ENCODE results near the gene PTTG2.
"Not testable (repeated sequence)": the region's sequence is repeated elsewhere in the genome, so short reads cannot be mapped to it uniquely, and the experiment has no call there.

The PTTG2 gene

DNA sequence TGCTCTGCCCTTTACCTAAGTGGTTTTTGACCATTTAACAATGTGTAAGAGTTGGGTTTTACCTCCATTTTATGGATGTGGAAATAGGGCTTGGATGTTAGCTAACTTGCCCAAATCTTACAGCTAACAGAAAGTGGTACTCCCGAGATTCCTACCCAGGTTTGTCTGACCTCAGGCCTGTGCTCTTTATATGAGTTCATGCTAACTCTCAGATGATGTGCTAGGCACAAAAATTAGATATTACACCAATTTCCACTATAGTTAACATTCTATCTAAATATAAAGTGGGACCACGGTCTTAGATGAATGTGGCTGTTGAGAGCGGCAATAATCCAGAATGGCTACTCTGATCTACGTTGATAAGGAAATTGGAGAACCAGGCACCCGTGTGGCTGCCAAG is at the start of gene PTTG2:
Gene PTTG2, plus strand, starts transcription at position 301 of the 400 bp plus-strand sequence. Its CDS starts 37 bp downstream, at position 338.
- DNase-seq: no peak

- DNase-seq: no peak
Measured at GRCh38 chr4:37914539-37914938, 45.7 kb upstream of the PTTG2 start.

DNA sequence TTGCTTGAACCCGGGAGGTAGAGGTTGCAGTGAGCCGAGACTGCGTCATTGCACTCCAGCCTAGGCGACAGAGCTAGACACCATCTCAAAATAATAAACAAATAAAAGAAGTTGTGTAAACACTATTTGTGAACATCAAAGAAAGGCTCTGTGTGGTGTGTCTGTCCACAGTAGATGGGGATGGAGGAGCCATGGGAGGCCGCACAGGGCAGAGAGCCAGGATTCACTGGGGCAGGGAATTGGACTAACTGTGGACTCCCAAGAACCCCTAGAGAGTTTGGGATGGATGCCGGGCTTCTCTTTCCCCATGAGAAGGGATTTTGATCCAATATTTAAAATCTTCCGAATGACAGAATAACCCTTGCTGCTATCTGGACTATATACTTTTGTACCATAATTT is 42.8 kb upstream of the PTTG2 start:
- DNase-seq: no peak

DNA sequence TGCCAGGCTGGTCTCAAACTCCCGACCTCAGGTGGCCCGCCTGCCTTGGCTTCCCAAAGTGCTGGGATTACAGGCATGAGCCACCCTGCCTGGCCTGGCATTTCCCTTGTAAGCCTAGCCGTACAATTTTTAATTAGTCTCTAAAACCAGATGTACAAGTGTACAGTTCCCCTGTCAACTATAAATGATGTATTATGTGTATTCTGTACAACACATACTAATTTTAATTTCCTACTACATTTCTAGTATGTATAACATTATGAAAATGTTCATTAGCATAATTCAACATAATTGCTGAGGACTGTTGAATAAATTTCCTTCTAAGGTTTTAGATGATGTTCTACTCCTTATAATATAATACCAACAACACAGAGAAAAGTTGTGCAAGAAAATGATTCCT is 41.5 kb upstream of the PTTG2 start:
- no peak for DNase-seq

GRCh38 chr4:37922328-37922727 is 37.9 kb upstream of the PTTG2 start:
- DNase-seq: no peak

DNA sequence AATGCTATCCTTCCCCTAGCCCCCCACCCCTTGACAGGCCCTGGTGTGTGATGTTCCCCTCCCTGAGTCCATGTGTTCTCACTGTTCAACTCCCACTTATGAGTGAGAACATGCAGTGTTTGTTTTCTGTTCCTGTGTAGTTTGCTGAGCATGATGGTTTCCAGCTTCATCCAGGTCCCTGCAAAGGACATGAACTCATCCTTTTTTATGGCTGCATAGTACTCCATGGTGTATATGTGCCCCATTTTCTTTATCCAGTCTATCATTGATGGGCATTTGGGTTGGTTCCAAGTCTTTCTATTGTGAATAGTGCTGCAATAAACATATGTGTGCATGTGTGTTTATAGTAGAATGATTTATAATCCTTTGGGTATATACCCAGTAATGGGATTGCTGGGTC is 37.1 kb upstream of the PTTG2 start:
- not testable (repeated sequence) for DNase-seq

- DNase-seq: no peak
Measured at GRCh38 chr4:37924946-37925345, 35.3 kb upstream of the PTTG2 start.

GRCh38 chr4:37927434-37927833 is 32.8 kb upstream of the PTTG2 start:
- DNase-seq: no peak

- no peak for DNase-seq
Measured at GRCh38 chr4:37928426-37929416, 31.5 kb upstream of the PTTG2 start.

- DNase-seq: no peak
Measured at GRCh38 chr4:37934096-37934495, 26.1 kb upstream of the PTTG2 start.

DNA sequence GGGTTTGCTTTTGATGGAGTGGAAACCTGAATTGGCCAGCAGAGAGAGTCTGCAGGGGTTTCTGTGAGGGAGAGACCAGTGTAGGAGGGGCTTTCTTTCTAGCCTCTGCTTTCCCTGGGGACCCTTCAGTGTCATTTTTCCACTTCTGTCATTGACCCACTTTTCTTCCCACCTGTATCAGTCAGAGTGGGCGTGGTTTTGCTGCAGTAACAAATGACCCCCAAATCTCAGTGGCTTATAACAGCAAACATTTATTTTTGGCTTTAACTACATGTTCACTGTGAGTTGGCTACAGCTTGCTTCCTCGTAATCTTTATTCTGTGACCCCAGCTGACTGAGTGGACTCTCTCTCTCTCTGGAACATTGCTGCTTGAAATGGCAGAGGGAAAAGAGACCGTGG is 25.6 kb upstream of the PTTG2 start:
- DNase-seq: no peak

GRCh38 chr4:37935026-37935425 is 25.2 kb upstream of the PTTG2 start:
- DNase-seq: no peak

DNA sequence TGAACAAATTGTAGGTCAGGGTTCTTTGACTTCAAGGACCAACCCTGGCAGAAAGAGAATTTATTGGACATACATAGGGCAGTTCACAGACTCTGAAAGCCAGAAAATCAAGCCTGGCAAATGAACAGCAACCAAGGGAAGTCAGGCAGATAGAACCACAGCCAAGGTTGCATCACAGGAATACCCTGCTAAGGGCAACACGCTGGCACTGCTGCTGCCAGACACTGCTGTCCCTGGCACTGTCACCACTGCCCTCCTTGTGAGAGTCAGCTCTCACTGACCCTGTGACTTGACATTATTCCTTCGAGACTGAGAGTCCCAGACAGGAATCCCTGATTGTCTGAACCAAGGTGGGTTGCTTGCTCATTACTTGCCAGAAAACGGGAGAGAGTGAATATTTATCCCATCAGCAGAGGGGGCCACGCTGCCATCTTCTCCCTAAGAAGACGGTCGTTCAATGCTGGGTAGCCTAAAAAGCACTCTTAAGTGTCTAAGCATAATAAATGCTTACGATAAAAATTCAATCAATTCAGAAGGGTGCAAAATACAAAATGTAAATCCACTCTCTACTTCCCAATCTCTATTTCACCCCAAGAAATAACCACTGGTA is 23.2 kb upstream of the PTTG2 start:
- no peak for DNase-seq

- DNase-seq: no peak
Measured at GRCh38 chr4:37938208-37938607, 22.0 kb upstream of the PTTG2 start.

GRCh38 chr4:37946503-37947179 is 13.6 kb upstream of the PTTG2 start:
- DNase-seq: no peak

DNA sequence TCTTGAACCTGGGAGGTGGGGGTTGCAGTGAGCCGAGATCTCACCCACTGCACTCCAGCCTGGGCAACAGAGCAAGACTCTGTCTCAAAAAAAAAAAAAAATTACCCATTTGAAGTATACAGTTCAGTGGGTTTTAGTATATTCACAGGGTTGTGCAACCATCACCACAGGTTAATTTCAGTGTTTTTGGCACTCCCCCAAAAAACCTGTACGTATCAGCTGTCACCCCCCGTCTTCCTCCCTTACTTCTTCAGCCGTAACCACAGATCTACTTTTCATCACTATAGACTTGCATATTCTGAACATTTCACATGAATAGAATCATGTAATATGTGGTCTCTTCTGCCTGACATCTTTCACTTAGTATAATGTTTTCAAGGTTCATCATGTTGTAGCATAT is 11.7 kb upstream of the PTTG2 start:
- DNase-seq: no peak

DNA sequence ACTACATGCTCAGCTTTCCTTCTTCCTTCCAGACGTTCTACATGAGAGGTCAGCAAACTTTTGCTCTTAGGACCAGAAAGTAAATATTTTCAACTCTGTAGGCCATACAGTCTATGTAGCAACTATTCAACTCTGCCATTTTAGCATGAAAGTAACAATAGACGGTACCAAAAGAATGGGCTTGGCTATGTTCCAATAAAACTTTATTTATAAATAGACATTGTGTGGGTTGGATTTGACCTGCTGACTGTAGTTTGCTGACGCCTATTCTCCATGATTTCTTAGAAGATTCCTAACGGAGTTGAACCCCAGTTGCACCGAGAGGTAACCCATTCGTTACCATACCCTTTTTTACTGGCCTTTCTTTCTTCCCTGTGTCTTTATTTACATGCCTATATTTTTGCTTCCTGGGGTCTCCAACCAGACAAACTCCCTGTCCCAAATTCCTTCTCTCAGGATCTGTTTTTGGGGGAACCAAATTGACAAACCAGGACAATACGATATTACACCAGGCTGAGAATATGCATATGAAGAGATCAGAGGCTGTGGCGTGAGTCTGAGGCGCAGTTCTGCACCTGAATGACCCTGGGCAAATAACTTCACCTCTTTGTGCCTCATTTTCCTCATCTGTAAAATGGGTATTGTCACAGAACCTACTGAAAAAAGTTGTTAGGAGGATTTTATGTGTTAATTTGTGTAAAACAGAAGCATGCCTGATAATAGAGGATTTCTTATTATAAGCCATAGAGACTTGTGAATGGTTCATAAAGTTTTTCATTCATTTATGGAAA is 10.4 kb upstream of the PTTG2 start:
- DNase-seq: no peak

DNA sequence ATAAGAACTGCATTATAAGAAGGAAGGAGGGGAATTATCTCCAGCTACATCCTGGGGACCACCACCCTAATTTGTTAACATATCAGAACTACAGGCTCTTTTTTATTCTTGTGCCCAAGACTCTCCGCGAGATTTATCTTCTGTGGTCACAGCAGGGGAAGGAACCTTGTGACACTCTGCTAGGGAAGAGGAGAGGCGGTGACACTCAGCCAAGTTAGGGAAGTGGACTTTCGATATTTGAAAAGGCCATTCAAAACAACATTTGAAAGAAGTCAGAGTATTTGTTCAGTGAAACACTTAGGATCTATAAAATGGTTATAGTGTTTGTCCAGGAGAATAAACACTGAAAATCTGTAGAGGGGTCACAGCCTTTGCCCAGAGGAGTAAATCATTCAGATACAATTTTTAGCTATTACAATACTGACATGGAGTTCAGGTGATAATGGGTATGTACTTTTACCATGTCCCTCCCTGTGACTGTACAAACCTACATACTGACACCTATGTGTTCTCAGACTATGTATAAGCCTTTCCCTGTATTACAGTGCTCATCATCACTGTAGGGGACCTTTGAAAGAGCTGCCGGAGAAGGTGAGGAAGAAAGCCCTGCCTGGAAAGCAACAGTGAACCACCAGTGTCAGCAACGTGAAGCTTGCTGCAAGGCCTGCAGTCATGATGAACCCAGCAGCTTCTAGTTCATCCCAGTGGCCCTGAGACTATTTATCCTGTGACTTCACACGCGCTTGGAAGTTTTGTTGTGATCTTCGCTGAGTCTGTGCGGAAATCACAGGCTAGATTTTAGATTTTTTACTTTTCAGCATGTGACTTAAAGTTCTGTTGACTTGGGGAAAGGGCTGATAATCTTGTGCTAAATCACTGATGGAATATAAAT is 8.5 kb upstream of the PTTG2 start:
- DNase-seq: no peak

DNA sequence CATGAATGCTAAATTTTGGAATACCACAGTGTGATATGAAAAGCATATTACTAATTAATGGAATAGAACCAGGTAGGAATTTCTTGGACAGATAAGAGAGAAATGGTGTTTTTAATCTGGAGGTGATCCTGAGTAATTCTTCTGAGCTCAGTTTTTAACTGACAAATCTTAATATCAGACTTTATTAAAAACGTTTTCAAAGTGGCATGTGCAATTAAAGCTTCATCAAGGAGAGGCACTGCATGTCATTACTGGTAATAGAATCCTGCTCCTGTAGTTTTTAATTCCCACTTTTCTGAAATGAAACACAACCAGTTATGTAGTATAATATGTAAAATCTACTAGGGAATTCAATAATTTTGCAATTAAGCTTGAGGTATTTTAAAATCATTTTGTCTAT is 7.0 kb upstream of the PTTG2 start:
- DNase-seq: no peak

DNA sequence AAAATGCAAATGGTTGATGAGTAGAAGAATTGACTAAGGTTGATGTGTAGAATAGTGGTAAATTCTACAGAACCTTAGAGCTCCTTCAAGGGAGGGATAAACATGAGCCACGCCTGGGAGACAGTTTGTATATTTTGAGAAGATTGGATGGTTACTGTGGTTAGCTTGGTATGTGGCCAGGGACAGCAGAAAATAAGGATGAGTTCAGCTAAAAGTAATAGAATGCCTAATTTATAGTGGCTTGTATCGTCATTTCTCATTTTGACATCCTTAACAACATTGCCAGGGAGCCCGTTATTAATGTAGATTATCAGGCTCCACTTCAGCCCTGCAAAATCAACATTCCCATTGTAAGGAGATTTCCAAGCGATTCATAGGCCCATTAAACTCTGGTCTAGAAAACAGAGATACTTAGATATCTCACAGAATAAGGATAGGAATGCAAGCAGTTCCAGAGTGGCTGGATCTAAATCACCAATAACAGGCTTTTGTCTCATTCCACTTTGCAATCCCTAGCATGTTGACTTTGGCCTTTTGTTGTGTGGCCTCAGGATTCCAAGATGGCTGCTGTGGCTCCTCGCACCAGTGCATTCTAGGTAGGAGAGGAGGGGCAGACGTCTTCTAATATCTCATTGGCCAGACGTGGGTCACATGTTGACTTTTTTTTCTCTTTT is 6.4 kb upstream of the PTTG2 start:
- DNase-seq: peak in 1 of 2 experiments; percentile 7

- DNase-seq: no peak
Measured at GRCh38 chr4:37956941-37957340, 3.3 kb upstream of the PTTG2 start.

Data from stimulated activated CD4-positive, alpha-beta T cell treated with anti-CD3 and anti-CD28 coated beads, Interleukin-4, amount 100 ng/mL, for 4 hours (primary cell).